GM12878 (cell line): Measurements from ENCODE around the gene PCBD2. TPM values are rescaled to one million over a fixed set of nuclear protein-coding genes. Genes with fewer than 3 reads are reported as not detected.

Experiments
- ATAC-seq: fragments of 200-7000 bp; cut with Tn5 transposase; 3 replicates; pipeline ENCODE4 v1.9.1; 2020; ENCODE audit warnings: mild to moderate bottlenecking, moderate library complexity
- BruUV-seq: library from RNA; stranded (reverse); fragments of 400-500 nt; replicated peaks from 2 replicates; lab custom pipeline; 2021; lab: Mats Ljungman, UMichigan
- CTCF ChIA-PET: fragments of 300-600 bp; sonication (Branson Sonifier 250); formaldehyde crosslinking; extraction: SDS; loops from one replicate; lab custom pipeline; 2021; ENCODE audit warnings: inconsistent platforms; lab: Yijun Ruan, JAX
- POLR2A ChIA-PET: fragments of 350-600 bp; formaldehyde crosslinking; extraction: SDS; loops from one replicate; lab custom pipeline; 2021; ENCODE audit warnings: inconsistent platforms; lab: Charles Lee
- RAD21 ChIA-PET: fragments of 300-600 bp; sonication (Branson Sonifier 250); formaldehyde crosslinking; loops from one replicate; lab custom pipeline; 2023; ENCODE audit warnings: antibody characterized with exemption; ENCODE audit not compliant: unreplicated experiment; lab: Charles Lee
- SMC1A ChIA-PET: fragments of 300-600 bp; sonication (Branson Sonifier 250); formaldehyde crosslinking; loops from one replicate; lab custom pipeline; 2023; ENCODE audit not compliant: unreplicated experiment, uncharacterized antibody; lab: Charles Lee
- DNase-seq: peaks from one replicate; pipeline ENCODE4 v3.0.0-alpha.2; 2011; ENCODE audit warnings: low read depth, low spot score
- FAIRE-seq: peaks from 3 replicates; lab custom pipeline; 2011; peaks lifted over from hg19 to GRCh38; lab: Jason Lieb, UNC
- H2AFZ ChIP-seq: 2 replicates; pipeline ENCODE4 v1.6.0; 2011; ENCODE audit warnings: low read depth, low read length, control low read depth; ENCODE audit not compliant: control insufficient read depth
- H3K27ac ChIP-seq: 2 replicates; pipeline ENCODE4 v1.5.1; 2011; ENCODE audit warnings: control low read depth; ENCODE audit not compliant: control insufficient read depth, insufficient read depth
- H3K27me3 ChIP-seq, 2 experiments: replicated peaks in 1 of 2; 2 replicates each; pipeline versions ENCODE4 v1.6.0 to v1.6.1; 2011; ENCODE audit warnings: low read length in 1 of 2; ENCODE audit not compliant: control insufficient read depth in 2 of 2, insufficient read depth in 2 of 2
- H3K36me3 ChIP-seq, 2 experiments: 2 replicates each; pipeline ENCODE4 v1.5.1; 2011; ENCODE audit warnings: low read length in 1 of 2; ENCODE audit not compliant: control insufficient read depth in 2 of 2, insufficient read depth in 2 of 2
- H3K4me1 ChIP-seq: 2 replicates; pipeline ENCODE4 v1.6.1; 2011; ENCODE audit warnings: mild to moderate bottlenecking, low read length, moderate library complexity, mixed read lengths; ENCODE audit not compliant: control insufficient read depth, insufficient read depth
- H3K4me2 ChIP-seq: 2 replicates; pipeline ENCODE4 v1.6.0; 2011; ENCODE audit warnings: control low read depth; ENCODE audit not compliant: control insufficient read depth, insufficient read depth
- H3K4me3 ChIP-seq: fragments of 200-600 bp; sonication (generic); 2 replicates; pipeline ENCODE4 v1.5.1; 2016
- H3K79me2 ChIP-seq: 2 replicates; pipeline ENCODE4 v1.6.0; 2011; ENCODE audit warnings: low read length; ENCODE audit not compliant: control insufficient read depth, insufficient read depth
- H3K9ac ChIP-seq: 2 replicates; pipeline ENCODE4 v1.8.0; 2011; ENCODE audit warnings: low read length, control low read depth, mixed read lengths; ENCODE audit not compliant: control insufficient read depth, insufficient read depth
- H3K9me3 ChIP-seq: replicated peaks from 3 replicates; pipeline ENCODE4 v1.5.1; 2011; ENCODE audit warnings: mild to moderate bottlenecking, low read length; ENCODE audit not compliant: control insufficient read depth, insufficient read depth
- H4K20me1 ChIP-seq: 2 replicates; pipeline ENCODE4 v1.6.0; 2011; ENCODE audit not compliant: control insufficient read depth, insufficient read depth
- EP300 ChIP-seq, 2 experiments: fragments of 150-350 bp in 1 of 2; IDR thresholded peaks; 2 replicates each; pipeline ENCODE4 v1.6.1; 2011 to 2012; ENCODE audit warnings: low read depth in 2 of 2, low read length in 2 of 2, borderline replicate concordance in 1 of 2, improper control_type of control experiment in 1 of 2, inconsistent platforms in 1 of 2; ENCODE audit not compliant: control insufficient read depth in 1 of 2
- JUND ChIP-seq: IDR thresholded peaks from 2 replicates; pipeline ENCODE4 v1.6.1; 2012; ENCODE audit warnings: low read depth, mild to moderate bottlenecking, low read length, improper control_type of control experiment, moderate library complexity
- NRF1 ChIP-seq: conservative IDR thresholded peaks from 2 replicates; pipeline ENCODE4 v1.6.1; 2011; ENCODE audit warnings: mild to moderate bottlenecking, low read depth, low read length, improper control_type of control experiment
- RBBP5 ChIP-seq: fragments of 200-600 bp; sonication (generic); conservative IDR thresholded peaks from 2 replicates; pipeline ENCODE4 v1.6.1; 2016
- SIN3A ChIP-seq: IDR thresholded peaks from 2 replicates; pipeline ENCODE4 v1.6.1; 2012; ENCODE audit warnings: low read depth, low read length, improper control_type of control experiment
- SMARCA5 ChIP-seq: fragments of 450-650 bp; IDR thresholded peaks from 2 replicates; pipeline ENCODE4 v1.6.1; 2017; ENCODE audit warnings: mild to moderate bottlenecking
- SREBF2 ChIP-seq: IDR thresholded peaks from 2 replicates; pipeline ENCODE4 v1.6.1; 2012; ENCODE audit warnings: mild to moderate bottlenecking, low read length
- ZNF207 ChIP-seq: fragments of 450-650 bp; IDR thresholded peaks from 2 replicates; pipeline ENCODE4 v1.6.1; 2014; ENCODE audit warnings: antibody characterized with exemption, mild to moderate bottlenecking, borderline replicate concordance
- ZNF384 ChIP-seq: IDR thresholded peaks from 2 replicates; pipeline ENCODE4 v1.6.1; 2012; ENCODE audit warnings: low read depth, mild to moderate bottlenecking, low read length, improper control_type of control experiment, borderline replicate concordance
- WGBS: methylation state at CpG from one replicate; pipeline ENCODE4 v1.1.6; 2016; ENCODE audit warnings: low lambda C conversion rate; ENCODE audit not compliant: insufficient replicate concordance, insufficient coverage; ENCODE audit errors: missing lambda C conversion rate; 5-methylcytosine and 5-hydroxymethylcytosine counted together
- in situ Hi-C: fragments of 300-500 bp; cut with MboI; formaldehyde crosslinking; loops from 9 replicates; pipeline ENCODE4 v1.14.3; 2018; ENCODE audit warnings: mixed read lengths
- intact Hi-C: fragments of 100-400 bp; cut with micrococcal nuclease; formaldehyde crosslinking; loops from one replicate; pipeline ENCODE4 v1.14.2; 2022; ENCODE audit not compliant: unreplicated experiment
- polyA plus RNA-seq, 11 experiments: library from polyadenylated mRNA; depleted of rRNA in 4 of 11; unstranded in 6 of 11; stranded (reverse) in 5 of 11; fragments of >200 nt; fragmentation: Nextera tagmentation in 4 of 11; fragmentation: Illumina TruSeq in 1 of 11; extraction: Ambion mirVana in 4 of 11; extraction: Trizol in 1 of 11; gene quantifications; 1 replicate in 1 of 11; 2 replicates in 10 of 11; pipeline versions ENCODE4 v1.2.1 to v1.2.3, GENCODE V29; 2011 to 2016; ENCODE audit warnings: inconsistent platforms in 2 of 11, missing spikeins in 2 of 11, low read depth in 1 of 11
- total RNA-seq, 4 experiments: library from RNA; depleted of rRNA in 3 of 4; stranded (reverse); fragments of >200 nt in 3 of 4; fragmentation: Illumina TruSeq in 1 of 4; extraction: Trizol in 1 of 4; gene quantifications; 2 replicates each; pipeline versions ENCODE4 v1.2.1 to v1.2.3, GENCODE V29; 2013 to 2021
- TF ChIP-seq, protein P1 (sequence below): fragments of 150-350 bp; IDR thresholded peaks from 2 replicates; pipeline ENCODE4 v1.6.1; 2016; ENCODE audit warnings: low read depth, low read length
- TF ChIP-seq, protein P2 (sequence below): fragments of 450-650 bp; IDR thresholded peaks from 2 replicates; pipeline ENCODE4 v1.6.1; 2017; ENCODE audit warnings: low read depth, mild to moderate bottlenecking, moderate library complexity
- TF ChIP-seq, protein P3 (sequence below): fragments of 450-650 bp; IDR thresholded peaks from 2 replicates; pipeline ENCODE4 v1.6.1; 2017; ENCODE audit warnings: mild to moderate bottlenecking, low read depth, inconsistent platforms; ENCODE audit not compliant: poor library complexity, severe bottlenecking

The PCBD2 gene
- total and polyA plus RNA-seq, 10 of the 15 experiments (the other 5 are each of a cell fraction or from before 2014, with no cell fraction given), result 5.4 to 13.6 (median 6.7) TPM

DNA sequence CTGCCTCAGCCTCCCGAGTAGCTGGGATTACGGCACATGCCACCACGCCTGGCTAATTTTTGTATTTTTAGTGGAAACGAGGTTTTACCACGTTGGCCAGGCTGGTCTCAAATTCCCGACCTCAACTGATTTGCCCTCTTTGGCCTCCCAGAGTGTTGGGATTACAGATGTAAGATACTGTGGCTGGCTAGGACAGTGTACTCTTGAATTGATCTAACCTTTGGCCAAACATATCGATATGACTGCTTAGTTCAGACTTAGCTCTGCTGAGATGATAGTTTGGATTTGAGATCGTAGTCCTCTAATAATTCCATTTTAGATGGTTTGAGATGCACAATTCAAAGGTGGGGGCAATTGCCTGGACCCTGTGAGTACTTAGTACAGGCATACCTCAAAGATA lies 15.6 kb upstream of the PCBD2 start:
- Histone ChIP-seq H2AFZ (no peak overlapping the region), H3K9me3 (peaks cover 2% of the 10 kb centered on the region), H3K4me2 (no peak overlapping the region), H3K9ac (no peak overlapping the region), H3K4me1 (peaks cover 7% of the 10 kb centered on the region), H3K27me3 (no peaks in the 10 kb centered on the region), H3K4me3 (no peak overlapping the region), H4K20me1 (no peaks in the 10 kb centered on the region), H3K27ac (no peak overlapping the region), H3K36me3 (peaks cover 16 to 19% of the 10 kb centered on the region in 2 experiments; a peak in 3 of 4 replicates), H3K79me2 (peaks cover 6% of the 10 kb centered on the region)
- FAIRE-seq (no peak), DNase-seq (no peak), ATAC-seq (no peak)
- intact Hi-C loops, result no loop called here
- POLR2A ChIA-PET, result no interaction called here
- WGBS, result 91% methylated on average over 8 of the region's 8 CpGs
- RAD21 ChIA-PET, result no interaction called here
- BruUV-seq, result no TSS peak
- TF ChIP-seq ZNF384 (no peak), SREBF2 (no peak), RBBP5 (no peak), NRF1 (no peak), JUND (no peak), SIN3A (no peak), SMARCA5 (no peak), EP300 (IDR thresholded peaks at IDR 0.05; ENCODE audit: borderline replicate concordance in 1 of 2, control insufficient read depth in 1 of 2, low read depth in 2 of 2, low read length in 2 of 2) (no peak), ZNF207 (no peak)
- TF ChIP-seq, protein P1, sequence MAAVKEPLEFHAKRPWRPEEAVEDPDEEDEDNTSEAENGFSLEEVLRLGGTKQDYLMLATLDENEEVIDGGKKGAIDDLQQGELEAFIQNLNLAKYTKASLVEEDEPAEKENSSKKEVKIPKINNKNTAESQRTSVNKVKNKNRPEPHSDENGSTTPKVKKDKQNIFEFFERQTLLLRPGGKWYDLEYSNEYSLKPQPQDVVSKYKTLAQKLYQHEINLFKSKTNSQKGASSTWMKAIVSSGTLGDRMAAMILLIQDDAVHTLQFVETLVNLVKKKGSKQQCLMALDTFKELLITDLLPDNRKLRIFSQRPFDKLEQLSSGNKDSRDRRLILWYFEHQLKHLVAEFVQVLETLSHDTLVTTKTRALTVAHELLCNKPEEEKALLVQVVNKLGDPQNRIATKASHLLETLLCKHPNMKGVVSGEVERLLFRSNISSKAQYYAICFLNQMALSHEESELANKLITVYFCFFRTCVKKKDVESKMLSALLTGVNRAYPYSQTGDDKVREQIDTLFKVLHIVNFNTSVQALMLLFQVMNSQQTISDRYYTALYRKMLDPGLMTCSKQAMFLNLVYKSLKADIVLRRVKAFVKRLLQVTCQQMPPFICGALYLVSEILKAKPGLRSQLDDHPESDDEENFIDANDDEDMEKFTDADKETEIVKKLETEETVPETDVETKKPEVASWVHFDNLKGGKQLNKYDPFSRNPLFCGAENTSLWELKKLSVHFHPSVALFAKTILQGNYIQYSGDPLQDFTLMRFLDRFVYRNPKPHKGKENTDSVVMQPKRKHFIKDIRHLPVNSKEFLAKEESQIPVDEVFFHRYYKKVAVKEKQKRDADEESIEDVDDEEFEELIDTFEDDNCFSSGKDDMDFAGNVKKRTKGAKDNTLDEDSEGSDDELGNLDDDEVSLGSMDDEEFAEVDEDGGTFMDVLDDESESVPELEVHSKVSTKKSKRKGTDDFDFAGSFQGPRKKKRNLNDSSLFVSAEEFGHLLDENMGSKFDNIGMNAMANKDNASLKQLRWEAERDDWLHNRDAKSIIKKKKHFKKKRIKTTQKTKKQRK, result no peak
- TF ChIP-seq, protein P2, sequence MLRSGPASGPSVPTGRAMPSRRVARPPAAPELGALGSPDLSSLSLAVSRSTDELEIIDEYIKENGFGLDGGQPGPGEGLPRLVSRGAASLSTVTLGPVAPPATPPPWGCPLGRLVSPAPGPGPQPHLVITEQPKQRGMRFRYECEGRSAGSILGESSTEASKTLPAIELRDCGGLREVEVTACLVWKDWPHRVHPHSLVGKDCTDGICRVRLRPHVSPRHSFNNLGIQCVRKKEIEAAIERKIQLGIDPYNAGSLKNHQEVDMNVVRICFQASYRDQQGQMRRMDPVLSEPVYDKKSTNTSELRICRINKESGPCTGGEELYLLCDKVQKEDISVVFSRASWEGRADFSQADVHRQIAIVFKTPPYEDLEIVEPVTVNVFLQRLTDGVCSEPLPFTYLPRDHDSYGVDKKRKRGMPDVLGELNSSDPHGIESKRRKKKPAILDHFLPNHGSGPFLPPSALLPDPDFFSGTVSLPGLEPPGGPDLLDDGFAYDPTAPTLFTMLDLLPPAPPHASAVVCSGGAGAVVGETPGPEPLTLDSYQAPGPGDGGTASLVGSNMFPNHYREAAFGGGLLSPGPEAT, result no peak
- TF ChIP-seq, protein P3, sequence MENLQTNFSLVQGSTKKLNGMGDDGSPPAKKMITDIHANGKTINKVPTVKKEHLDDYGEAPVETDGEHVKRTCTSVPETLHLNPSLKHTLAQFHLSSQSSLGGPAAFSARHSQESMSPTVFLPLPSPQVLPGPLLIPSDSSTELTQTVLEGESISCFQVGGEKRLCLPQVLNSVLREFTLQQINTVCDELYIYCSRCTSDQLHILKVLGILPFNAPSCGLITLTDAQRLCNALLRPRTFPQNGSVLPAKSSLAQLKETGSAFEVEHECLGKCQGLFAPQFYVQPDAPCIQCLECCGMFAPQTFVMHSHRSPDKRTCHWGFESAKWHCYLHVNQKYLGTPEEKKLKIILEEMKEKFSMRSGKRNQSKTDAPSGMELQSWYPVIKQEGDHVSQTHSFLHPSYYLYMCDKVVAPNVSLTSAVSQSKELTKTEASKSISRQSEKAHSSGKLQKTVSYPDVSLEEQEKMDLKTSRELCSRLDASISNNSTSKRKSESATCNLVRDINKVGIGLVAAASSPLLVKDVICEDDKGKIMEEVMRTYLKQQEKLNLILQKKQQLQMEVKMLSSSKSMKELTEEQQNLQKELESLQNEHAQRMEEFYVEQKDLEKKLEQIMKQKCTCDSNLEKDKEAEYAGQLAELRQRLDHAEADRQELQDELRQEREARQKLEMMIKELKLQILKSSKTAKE, result no peak
- in situ Hi-C loops, result no loop called here
- SMC1A ChIA-PET, result no interaction called here
- CTCF ChIA-PET, result no interaction called here
